Measurements from ENCODE around the gene SLC6A12. TPM values are rescaled to one million over a fixed set of nuclear protein-coding genes. Genes with fewer than 3 reads are reported as not detected.
A peak's percentile ranks its signal among the peaks of the same experiment; 100 is the strongest.

The SLC6A12 gene
- total RNA-seq, 1 experiment from 2014 or later: 0.17 TPM

DNA sequence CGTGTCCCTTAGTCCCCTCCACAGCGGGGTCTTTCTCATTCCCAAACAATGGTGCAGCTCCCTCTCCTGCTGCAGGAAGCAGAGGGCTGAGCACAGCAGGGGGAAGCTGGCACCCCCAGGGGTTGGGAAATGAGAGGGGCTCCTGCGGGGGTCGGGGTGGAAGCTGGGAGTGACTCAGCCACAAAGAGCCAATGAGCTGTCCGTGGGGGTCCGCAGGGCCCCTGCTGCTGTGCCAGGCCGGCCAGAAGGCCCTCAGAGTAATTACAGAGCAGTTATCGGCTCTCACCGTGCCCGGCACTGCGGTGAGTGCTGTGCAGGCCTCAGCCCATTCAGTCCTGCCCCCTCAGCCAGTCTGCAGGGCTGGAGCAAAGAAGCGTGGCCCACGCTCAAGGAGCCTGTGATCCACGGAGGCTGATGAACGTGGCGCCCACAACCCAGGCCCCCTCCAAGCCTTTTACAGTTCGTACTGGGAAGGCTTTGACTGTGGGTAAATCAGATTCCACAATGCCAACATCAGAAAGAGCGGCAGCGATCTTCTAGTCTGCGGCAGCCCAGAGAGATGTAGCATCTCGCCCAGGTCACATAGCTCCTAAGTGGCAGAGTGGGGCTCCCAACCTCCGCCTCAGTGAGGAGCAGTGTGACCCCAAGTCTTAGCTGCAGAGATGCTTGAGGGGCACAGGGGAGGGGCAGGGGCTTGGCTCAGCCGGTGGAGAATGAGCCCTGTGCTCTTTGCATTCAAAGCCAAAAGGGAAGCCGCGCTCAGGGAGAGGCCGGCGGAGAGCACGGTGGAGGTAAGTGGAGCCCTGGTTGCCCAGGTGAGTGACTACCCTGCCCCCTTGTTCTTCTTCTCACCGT, 43.4 kb downstream of the SLC6A12 start:
- no peaks in the 10 kb centered on the region for H3K79me2 ChIP-seq (ENCODE audit: insufficient read depth, low read length)
- H2AFZ ChIP-seq (ENCODE audit: low read length): no peak overlapping the region
- no peak overlapping the region for H3K23ac ChIP-seq (ENCODE audit: insufficient read length, low read depth, low read length)
- H4K91ac ChIP-seq (ENCODE audit: insufficient read length, low read depth, low read length): no peak overlapping the region
- H3K79me1 ChIP-seq (ENCODE audit: insufficient read depth, low read depth, low read length, poor library complexity, severe bottlenecking): no peaks in the 10 kb centered on the region
- Mint-ChIP-seq H3K4me3 (no peak overlapping the region), H3K27ac (peak overlapping the region in 1 of 3 experiments; percentile 12; a peak in 1 of 7 replicates), H3K27me3 (ENCODE audit: low read depth) (peaks cover 21% of the 10 kb centered on the region), H3K4me1 (peaks cover 48 to 69% of the 10 kb centered on the region in 2 experiments), H3K36me3 (ENCODE audit: insufficient read depth in 1 of 3, low read depth in 3 of 3) (no peaks in the 10 kb centered on the region; a peak in 2 of 7 replicates), H3K9me3 (no peaks in the 10 kb centered on the region)
- WGBS (ENCODE audit: extremely low coverage, insufficient read length, low lambda C conversion rate): no CpG with 5 or more reads among the region's 29 CpGs
- H4K5ac ChIP-seq (ENCODE audit: insufficient read length, low read depth, low read length): no peak overlapping the region
- H3K4ac ChIP-seq (ENCODE audit: low read depth, low read length): no peak overlapping the region
- no peak for TF ChIP-seq CTCF (conservative IDR thresholded peaks at IDR 0.05)
- no peak overlapping the region for H2BK120ac ChIP-seq (ENCODE audit: low read depth, low read length, poor library complexity, severe bottlenecking)
- H3K27ac ChIP-seq (ENCODE audit: insufficient read length, low read depth, low read length): no peak overlapping the region
- no peaks in the 10 kb centered on the region for H3K9me3 ChIP-seq (ENCODE audit: control insufficient read depth, low read depth, low read length)
- no peak overlapping the region for H2BK20ac ChIP-seq (ENCODE audit: low read depth, low read length, poor library complexity, severe bottlenecking)
- no peak overlapping the region for H3K14ac ChIP-seq (ENCODE audit: insufficient read depth, low read length)
- no peaks in the 10 kb centered on the region for H4K20me1 ChIP-seq (ENCODE audit: control insufficient read depth, insufficient read depth, insufficient read length)
- H3K4me1 ChIP-seq (ENCODE audit: insufficient read depth, low read length): peaks cover 6% of the 10 kb centered on the region; the same call in 1 of the 2 replicates
- no peak overlapping the region for H2BK15ac ChIP-seq (ENCODE audit: low read depth, low read length)
- no peak overlapping the region for H3K56ac ChIP-seq (ENCODE audit: insufficient read length, low read depth, low read length)
- H3K23me2 ChIP-seq (ENCODE audit: insufficient read length, low read depth, low read length, poor library complexity, severe bottlenecking): no peaks in the 10 kb centered on the region
- no peak overlapping the region for H3T11ph ChIP-seq (ENCODE audit: low read length)
- H3K27me3 ChIP-seq (ENCODE audit: insufficient read depth, low read length): no peaks in the 10 kb centered on the region
- H3K18ac ChIP-seq (ENCODE audit: insufficient read length, low read depth, low read length): no peak overlapping the region
- no peak overlapping the region for H2AK5ac ChIP-seq (ENCODE audit: insufficient read length, low read length)
- H3K4me2 ChIP-seq (ENCODE audit: insufficient read depth, insufficient read length, low read length): no peak overlapping the region
- no peak overlapping the region for H2BK5ac ChIP-seq (ENCODE audit: insufficient read length, low read length)
- no peak for DNase-seq
- H3K9ac ChIP-seq (ENCODE audit: extremely low read depth, insufficient read length, low read length): no peak overlapping the region
- no peak overlapping the region for H2BK12ac ChIP-seq (ENCODE audit: insufficient read length, low read depth, low read length)
- no peak overlapping the region for H4K8ac ChIP-seq (replicated peaks; ENCODE audit: insufficient read length, low read depth, low read length)
